K562 (cell line): ENCODE data around the gene PBX4. TPM values are rescaled to one million over a fixed set of nuclear protein-coding genes. Genes with fewer than 3 reads are reported as not detected.

ENCODE experiments used
- ATAC-seq: fragments of 200-7000 bp; cut with Tn5 transposase; 3 replicates; pipeline ENCODE4 v1.9.1; 2020; ENCODE audit warnings: moderate library complexity
- BruUV-seq: library from RNA; stranded (reverse); fragments of 400-500 nt; replicated peaks from 2 replicates; lab custom pipeline; 2021; lab: Mats Ljungman, UMichigan
- CTCF ChIA-PET: fragments of 300-600 bp; formaldehyde crosslinking; extraction: SDS; loops from one replicate; lab custom pipeline; 2021; ENCODE audit warnings: low intra/inter-chr PET ratio; lab: Yijun Ruan, JAX
- POLR2A ChIA-PET: fragments of 300-600, 350-650 bp; sonication (Branson Sonifier 250); formaldehyde crosslinking; extraction: SDS; loops from one replicate; lab custom pipeline; 2021; ENCODE audit warnings: antibody characterized with exemption, inconsistent platforms; lab: Yijun Ruan, JAX
- DNase-seq, 4 experiments: peaks; one replicate each; pipeline versions ENCODE4 v3.0.0 to v3.0.0-alpha.2; 2011 to 2018; ENCODE audit warnings: low spot score in 3 of 4, mixed read lengths in 3 of 4; ENCODE audit errors: extremely low read depth in 1 of 4
- FAIRE-seq: peaks from 2 replicates; lab custom pipeline; 2011; peaks lifted over from hg19 to GRCh38; lab: Jason Lieb, UNC
- H2AFZ ChIP-seq: 2 replicates; pipeline ENCODE4 v1.6.0; 2011; ENCODE audit warnings: low read depth, low read length, control low read depth, inconsistent platforms
- H3K27ac ChIP-seq: fragments of 200-600 bp; 3 replicates; pipeline ENCODE4 v1.8.0; 2011; ENCODE audit warnings: low read depth, mild to moderate bottlenecking, control low read depth, inconsistent platforms, low read length, moderate library complexity, mixed read lengths; ENCODE audit errors: extremely low read depth
- H3K27me3 ChIP-seq, 2 experiments: fragments of 300-600 bp in 1 of 2; 2 replicates in 1 of 2; 3 replicates in 1 of 2; pipeline versions ENCODE4 v1.6.0 to v1.8.0; 2011; ENCODE audit warnings: inconsistent platforms in 2 of 2, low read length in 2 of 2, mild to moderate bottlenecking in 1 of 2, mixed read lengths in 1 of 2, moderate library complexity in 1 of 2; ENCODE audit not compliant: control insufficient read depth in 2 of 2, insufficient read depth in 2 of 2
- H3K36me3 ChIP-seq: fragments of 300-600 bp; 3 replicates; pipeline ENCODE4 v1.8.0; 2011; ENCODE audit warnings: mild to moderate bottlenecking, low read length, inconsistent platforms; ENCODE audit not compliant: control insufficient read depth, insufficient read depth
- H3K4me1 ChIP-seq, 2 experiments: fragments of 200-600 bp in 1 of 2; replicated peaks in 1 of 2; 2 replicates in 1 of 2; 3 replicates in 1 of 2; pipeline versions ENCODE4 v1.5.1 to v1.8.0; 2011; ENCODE audit warnings: inconsistent platforms in 2 of 2, low read length in 2 of 2, mild to moderate bottlenecking in 1 of 2, mixed read lengths in 1 of 2, moderate library complexity in 1 of 2; ENCODE audit not compliant: control insufficient read depth in 2 of 2, insufficient read depth in 2 of 2
- H3K4me2 ChIP-seq: 2 replicates; pipeline ENCODE4 v1.6.1; 2011; ENCODE audit warnings: low read length, control low read depth, inconsistent platforms, mixed read lengths; ENCODE audit not compliant: insufficient read depth
- H3K4me3 ChIP-seq: fragments of 200-600 bp; sonication (generic), shearing (Covaris generic); 2 replicates; pipeline ENCODE4 v1.5.1; 2016; ENCODE audit warnings: control low read depth, inconsistent platforms
- H3K79me2 ChIP-seq: fragments of 200-600 bp; 3 replicates; pipeline ENCODE4 v1.8.0; 2011; ENCODE audit warnings: low read length, inconsistent platforms; ENCODE audit not compliant: control insufficient read depth, insufficient read depth
- H3K9ac ChIP-seq, 2 experiments: 2 replicates each; pipeline versions ENCODE4 v1.6.0 to v1.6.1; 2011; ENCODE audit warnings: low read depth in 2 of 2, low read length in 2 of 2, control low read depth in 1 of 2, inconsistent platforms in 1 of 2, mild to moderate bottlenecking in 1 of 2, mixed read lengths in 1 of 2; ENCODE audit not compliant: insufficient read depth in 1 of 2
- H3K9me1 ChIP-seq: one replicate; pipeline ENCODE4 v1.6.0; 2011; ENCODE audit warnings: inconsistent platforms, mild to moderate bottlenecking, low read length, moderate library complexity; ENCODE audit not compliant: control insufficient read depth, insufficient read depth
- H3K9me3 ChIP-seq: replicated peaks from 2 replicates; pipeline ENCODE4 v1.5.1; 2011; ENCODE audit warnings: low read depth, low read length, inconsistent platforms; ENCODE audit not compliant: control insufficient read depth, insufficient read depth
- H4K20me1 ChIP-seq: replicated peaks from 2 replicates; pipeline ENCODE4 v1.6.1; 2011; ENCODE audit warnings: low read length, inconsistent platforms, mixed read lengths; ENCODE audit not compliant: control insufficient read depth, insufficient read depth
- CEBPZ ChIP-seq: fragments of 150-350 bp; IDR thresholded peaks from 2 replicates; pipeline ENCODE4 v1.6.1; 2014; ENCODE audit warnings: low read depth, mild to moderate bottlenecking, low read length, borderline replicate concordance
- HNRNPL ChIP-seq: fragments of 200-400 bp; formaldehyde crosslinking; IDR thresholded peaks from 2 replicates; pipeline ENCODE4 v1.6.1; 2017; ENCODE audit warnings: low read depth, mild to moderate bottlenecking, low read length
- NR2C2 ChIP-seq, 2 experiments: fragments of 200-800 bp in 1 of 2; sonication (Bioruptor generic) in 1 of 2; sonication (generic) in 1 of 2; formaldehyde crosslinking in 1 of 2; IDR thresholded peaks; 2 replicates each; pipeline versions ENCODE4 v1.6.1 to v1.8.0; 2016 to 2022; ENCODE audit warnings: mild to moderate bottlenecking in 1 of 2, missing compliant biosample characterization in 1 of 2, missing genetic modification characterization in 1 of 2, missing genetic modification reagents in 1 of 2
- POLR2G ChIP-seq: fragments of 200-400 bp; formaldehyde crosslinking; IDR thresholded peaks from 2 replicates; pipeline ENCODE4 v1.6.1; 2017; ENCODE audit warnings: low read depth, mild to moderate bottlenecking, antibody characterized with exemption, low read length, moderate library complexity
- RNF2 ChIP-seq: sonication (generic); IDR thresholded peaks from 2 replicates; pipeline ENCODE4 v1.6.1; 2016
- SPI1 ChIP-seq: IDR thresholded peaks from 2 replicates; pipeline ENCODE4 v1.6.1; 2011; ENCODE audit warnings: low read depth, low read length, control low read depth, borderline replicate concordance
- WGBS: fragments of 100-300 bp; shearing (Covaris generic); methylation state at CpG from one replicate; pipeline ENCODE4 v1.1.6; 2016; ENCODE audit warnings: low coverage, mixed read lengths; ENCODE audit not compliant: insufficient coverage; ENCODE audit errors: missing lambda C conversion rate; 5-methylcytosine and 5-hydroxymethylcytosine counted together
- in situ Hi-C: fragments of 300-500 bp; cut with MboI; formaldehyde crosslinking; loops from 4 replicates; pipeline ENCODE4 v1.15.0; 2018; ENCODE audit warnings: inconsistent platforms, mixed read lengths
- intact Hi-C: fragments of 100-400 bp; cut with micrococcal nuclease; formaldehyde crosslinking; loops from 2 replicates; pipeline ENCODE4 v1.14.2; 2022
- polyA plus RNA-seq, 8 experiments: library from polyadenylated mRNA; depleted of rRNA in 4 of 8; stranded (reverse) in 5 of 8; unstranded in 3 of 8; fragments of >200 nt; fragmentation: Nextera tagmentation in 2 of 8; fragmentation: Illumina TruSeq in 1 of 8; extraction: Ambion mirVana in 2 of 8; extraction: Trizol in 1 of 8; gene quantifications; 2 replicates each; pipeline versions ENCODE4 v1.2.1 to v1.2.3, GENCODE V29; 2011 to 2014; ENCODE audit warnings: inconsistent platforms in 1 of 8, missing spikeins in 1 of 8
- total RNA-seq, 7 experiments: library from RNA; depleted of rRNA in 6 of 7; stranded (reverse); fragments of >200 nt in 6 of 7; fragmentation: Illumina TruSeq in 2 of 7; extraction: Trizol in 2 of 7; gene quantifications; 2 replicates each; pipeline versions ENCODE4 v1.2.1 to v1.2.3, GENCODE V29; 2011 to 2021; ENCODE audit warnings: low replicate concordance in 1 of 7
- TF ChIP-seq, protein P1 (sequence below): fragments of 200-600 bp; sonication (generic); IDR thresholded peaks from one replicate; pipeline ENCODE4 v1.6.1; 2012; ENCODE audit warnings: mild to moderate bottlenecking, low read depth, low read length, inconsistent platforms

PBX4 gene
- total and polyA plus RNA-seq, 9 of the 15 experiments (the other 6 are each of a cell fraction or from before 2014, with no cell fraction given), result 0.11 to 3.8 (median 1.6) TPM; not detected in 1

DNA sequence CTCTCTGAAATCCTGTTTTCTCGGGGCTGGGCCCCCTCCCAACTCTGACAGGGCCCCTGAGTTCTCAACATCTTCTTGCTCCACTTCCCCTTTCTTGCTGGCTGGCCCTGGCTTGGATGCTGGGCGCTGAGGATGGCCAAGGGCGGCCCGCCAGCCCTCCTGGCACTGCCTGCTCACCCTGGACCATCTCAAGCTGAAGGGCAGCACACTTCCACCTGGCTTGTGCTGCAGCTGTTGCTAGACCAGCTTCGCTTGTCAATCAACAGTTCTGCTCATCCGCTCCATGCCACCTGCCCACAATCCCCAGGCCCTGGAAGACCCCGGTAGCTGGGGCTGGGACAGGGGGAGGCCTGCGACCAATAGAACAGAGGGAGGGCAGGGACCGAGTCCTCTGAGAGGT is 31.8 kb upstream of the PBX4 start:
- intact Hi-C loops (no loop called here), in situ Hi-C loops (no loop called here)
- ChIA-PET POLR2A (interaction anchor here (0.5 to 5.6 kb wide), 2 partner anchors 12 to 118 kb away, joined by 3 to 40 read pairs; partner anchors contain the start of gene ATP13A1), CTCF (no interaction called here)
- ATAC-seq (no peak), FAIRE-seq (no peak), DNase-seq (no peak)
- H3K9me3 ChIP-seq, result no peaks in the 10 kb centered on the region
- no peak overlapping the region for H2AFZ ChIP-seq
- no TSS peak for BruUV-seq
- no peak overlapping the region for H3K4me3 ChIP-seq
- H3K9ac ChIP-seq, result no peak overlapping the region
- H3K79me2 ChIP-seq, result no peaks in the 10 kb centered on the region
- no peaks in the 10 kb centered on the region for H3K9me1 ChIP-seq
- H3K27me3 ChIP-seq, result no peaks in the 10 kb centered on the region
- no peak overlapping the region for H3K27ac ChIP-seq
- peaks cover 0 to 5% of the 10 kb centered on the region in 2 experiments; a peak in 1 of 5 replicates for H3K4me1 ChIP-seq
- peaks cover 93% of the 10 kb centered on the region; the same call in 2 of the 3 replicates for H3K36me3 ChIP-seq
- no peaks in the 10 kb centered on the region for H4K20me1 ChIP-seq
- 92% methylated on average over 5 of the region's 9 CpGs for WGBS
- H3K4me2 ChIP-seq, result no peak overlapping the region
- TF ChIP-seq RNF2 (no peak), POLR2G (peak; percentile 33; the same call in 1 of the 2 replicates), NR2C2 (CRISPR knock-in tag; IDR thresholded peaks at IDR 0.05) (no peak), NR2C2 (tag; IDR thresholded peaks at IDR 0.05) (no peak), SPI1 (peak; percentile 71; the same call in 1 of the 2 replicates), HNRNPL (no peak), CEBPZ (no peak)
- TF ChIP-seq, protein P1, sequence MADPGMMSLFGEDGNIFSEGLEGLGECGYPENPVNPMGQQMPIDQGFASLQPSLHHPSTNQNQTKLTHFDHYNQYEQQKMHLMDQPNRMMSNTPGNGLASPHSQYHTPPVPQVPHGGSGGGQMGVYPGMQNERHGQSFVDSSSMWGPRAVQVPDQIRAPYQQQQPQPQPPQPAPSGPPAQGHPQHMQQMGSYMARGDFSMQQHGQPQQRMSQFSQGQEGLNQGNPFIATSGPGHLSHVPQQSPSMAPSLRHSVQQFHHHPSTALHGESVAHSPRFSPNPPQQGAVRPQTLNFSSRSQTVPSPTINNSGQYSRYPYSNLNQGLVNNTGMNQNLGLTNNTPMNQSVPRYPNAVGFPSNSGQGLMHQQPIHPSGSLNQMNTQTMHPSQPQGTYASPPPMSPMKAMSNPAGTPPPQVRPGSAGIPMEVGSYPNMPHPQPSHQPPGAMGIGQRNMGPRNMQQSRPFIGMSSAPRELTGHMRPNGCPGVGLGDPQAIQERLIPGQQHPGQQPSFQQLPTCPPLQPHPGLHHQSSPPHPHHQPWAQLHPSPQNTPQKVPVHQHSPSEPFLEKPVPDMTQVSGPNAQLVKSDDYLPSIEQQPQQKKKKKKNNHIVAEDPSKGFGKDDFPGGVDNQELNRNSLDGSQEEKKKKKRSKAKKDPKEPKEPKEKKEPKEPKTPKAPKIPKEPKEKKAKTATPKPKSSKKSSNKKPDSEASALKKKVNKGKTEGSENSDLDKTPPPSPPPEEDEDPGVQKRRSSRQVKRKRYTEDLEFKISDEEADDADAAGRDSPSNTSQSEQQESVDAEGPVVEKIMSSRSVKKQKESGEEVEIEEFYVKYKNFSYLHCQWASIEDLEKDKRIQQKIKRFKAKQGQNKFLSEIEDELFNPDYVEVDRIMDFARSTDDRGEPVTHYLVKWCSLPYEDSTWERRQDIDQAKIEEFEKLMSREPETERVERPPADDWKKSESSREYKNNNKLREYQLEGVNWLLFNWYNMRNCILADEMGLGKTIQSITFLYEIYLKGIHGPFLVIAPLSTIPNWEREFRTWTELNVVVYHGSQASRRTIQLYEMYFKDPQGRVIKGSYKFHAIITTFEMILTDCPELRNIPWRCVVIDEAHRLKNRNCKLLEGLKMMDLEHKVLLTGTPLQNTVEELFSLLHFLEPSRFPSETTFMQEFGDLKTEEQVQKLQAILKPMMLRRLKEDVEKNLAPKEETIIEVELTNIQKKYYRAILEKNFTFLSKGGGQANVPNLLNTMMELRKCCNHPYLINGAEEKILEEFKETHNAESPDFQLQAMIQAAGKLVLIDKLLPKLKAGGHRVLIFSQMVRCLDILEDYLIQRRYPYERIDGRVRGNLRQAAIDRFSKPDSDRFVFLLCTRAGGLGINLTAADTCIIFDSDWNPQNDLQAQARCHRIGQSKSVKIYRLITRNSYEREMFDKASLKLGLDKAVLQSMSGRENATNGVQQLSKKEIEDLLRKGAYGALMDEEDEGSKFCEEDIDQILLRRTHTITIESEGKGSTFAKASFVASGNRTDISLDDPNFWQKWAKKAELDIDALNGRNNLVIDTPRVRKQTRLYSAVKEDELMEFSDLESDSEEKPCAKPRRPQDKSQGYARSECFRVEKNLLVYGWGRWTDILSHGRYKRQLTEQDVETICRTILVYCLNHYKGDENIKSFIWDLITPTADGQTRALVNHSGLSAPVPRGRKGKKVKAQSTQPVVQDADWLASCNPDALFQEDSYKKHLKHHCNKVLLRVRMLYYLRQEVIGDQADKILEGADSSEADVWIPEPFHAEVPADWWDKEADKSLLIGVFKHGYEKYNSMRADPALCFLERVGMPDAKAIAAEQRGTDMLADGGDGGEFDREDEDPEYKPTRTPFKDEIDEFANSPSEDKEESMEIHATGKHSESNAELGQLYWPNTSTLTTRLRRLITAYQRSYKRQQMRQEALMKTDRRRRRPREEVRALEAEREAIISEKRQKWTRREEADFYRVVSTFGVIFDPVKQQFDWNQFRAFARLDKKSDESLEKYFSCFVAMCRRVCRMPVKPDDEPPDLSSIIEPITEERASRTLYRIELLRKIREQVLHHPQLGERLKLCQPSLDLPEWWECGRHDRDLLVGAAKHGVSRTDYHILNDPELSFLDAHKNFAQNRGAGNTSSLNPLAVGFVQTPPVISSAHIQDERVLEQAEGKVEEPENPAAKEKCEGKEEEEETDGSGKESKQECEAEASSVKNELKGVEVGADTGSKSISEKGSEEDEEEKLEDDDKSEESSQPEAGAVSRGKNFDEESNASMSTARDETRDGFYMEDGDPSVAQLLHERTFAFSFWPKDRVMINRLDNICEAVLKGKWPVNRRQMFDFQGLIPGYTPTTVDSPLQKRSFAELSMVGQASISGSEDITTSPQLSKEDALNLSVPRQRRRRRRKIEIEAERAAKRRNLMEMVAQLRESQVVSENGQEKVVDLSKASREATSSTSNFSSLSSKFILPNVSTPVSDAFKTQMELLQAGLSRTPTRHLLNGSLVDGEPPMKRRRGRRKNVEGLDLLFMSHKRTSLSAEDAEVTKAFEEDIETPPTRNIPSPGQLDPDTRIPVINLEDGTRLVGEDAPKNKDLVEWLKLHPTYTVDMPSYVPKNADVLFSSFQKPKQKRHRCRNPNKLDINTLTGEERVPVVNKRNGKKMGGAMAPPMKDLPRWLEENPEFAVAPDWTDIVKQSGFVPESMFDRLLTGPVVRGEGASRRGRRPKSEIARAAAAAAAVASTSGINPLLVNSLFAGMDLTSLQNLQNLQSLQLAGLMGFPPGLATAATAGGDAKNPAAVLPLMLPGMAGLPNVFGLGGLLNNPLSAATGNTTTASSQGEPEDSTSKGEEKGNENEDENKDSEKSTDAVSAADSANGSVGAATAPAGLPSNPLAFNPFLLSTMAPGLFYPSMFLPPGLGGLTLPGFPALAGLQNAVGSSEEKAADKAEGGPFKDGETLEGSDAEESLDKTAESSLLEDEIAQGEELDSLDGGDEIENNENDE, result no peak
